ENCODE data around the gene DIP2C. TPM values are rescaled to one million over a fixed set of nuclear protein-coding genes. Genes with fewer than 3 reads are reported as not detected.

Gene DIP2C
- total RNA-seq, 1 donor from 2014 or later: 3.6 TPM

GRCh38 chr10:571166-571565 lies 118.3 kb downstream of the DIP2C start:
- ATAC-seq: peak; percentile 13

- no peak for ATAC-seq
These were observed 118.8 kb downstream of the DIP2C start for GRCh38 chr10:570628-571163.

- ATAC-seq: no peak
These were observed 119.4 kb downstream of the DIP2C start for GRCh38 chr10:569961-570627.

GRCh38 chr10:568848-569247 lies 120.6 kb downstream of the DIP2C start:
- no peak for ATAC-seq

GRCh38 chr10:567869-568268 lies 121.6 kb downstream of the DIP2C start:
- ATAC-seq: no peak

- ATAC-seq: no peak
These were observed 123.1 kb downstream of the DIP2C start for GRCh38 chr10:566241-566885.

- no peak for ATAC-seq
These were observed 123.8 kb downstream of the DIP2C start for GRCh38 chr10:565676-566075.

- ATAC-seq: no peak
These were observed 124.3 kb downstream of the DIP2C start for GRCh38 chr10:565146-565545.

GRCh38 chr10:563827-564226 lies 125.6 kb downstream of the DIP2C start:
- ATAC-seq: peak; percentile 32

- no peak for ATAC-seq
These were observed 127.3 kb downstream of the DIP2C start for GRCh38 chr10:562142-562541.

GRCh38 chr10:561721-562120 lies 127.7 kb downstream of the DIP2C start:
- no peak for ATAC-seq

- ATAC-seq: no peak
These were observed 129.0 kb downstream of the DIP2C start for GRCh38 chr10:560314-560992.

- no peak for ATAC-seq
These were observed 129.8 kb downstream of the DIP2C start for GRCh38 chr10:559767-560047.

- ATAC-seq: no peak
These were observed 130.3 kb downstream of the DIP2C start for GRCh38 chr10:558891-559766.

GRCh38 chr10:558364-558763 lies 131.1 kb downstream of the DIP2C start:
- ATAC-seq: no peak

- ATAC-seq: no peak
These were observed 131.6 kb downstream of the DIP2C start for GRCh38 chr10:557792-558328.

GRCh38 chr10:556971-557637 lies 132.4 kb downstream of the DIP2C start:
- no peak for ATAC-seq

GRCh38 chr10:555682-556350 lies 133.7 kb downstream of the DIP2C start:
- ATAC-seq: no peak

GRCh38 chr10:555281-555680 lies 134.2 kb downstream of the DIP2C start:
- no peak for ATAC-seq

- no peak for ATAC-seq
These were observed 135.2 kb downstream of the DIP2C start for GRCh38 chr10:554182-554848.

GRCh38 chr10:553233-553632 lies 136.2 kb downstream of the DIP2C start:
- ATAC-seq: no peak
